HG02840 (cell line): ENCODE measurements around the gene ECM1.
A peak's percentile ranks its signal among the peaks of the same experiment; 100 is the strongest.

Experiments
- ATAC-seq: cut with Tn5 transposase; IDR thresholded peaks from one replicate; pipeline ENCODE4 v1.9.1; 2021; ENCODE audit warnings: mild to moderate bottlenecking, moderate library complexity, moderate number of reproducible peaks; ENCODE audit not compliant: unreplicated experiment, low FRiP score

The ECM1 gene

GRCh38 chr1:150507912-150508864 lies at the start of gene ECM1:
Gene ECM1 (plus strand): TSS chr1:150508109. CDS start chr1:150508210, 101 bp downstream.
- ATAC-seq: no peak

- ATAC-seq: no peak
These were observed 43.5 kb upstream of the ECM1 start for GRCh38 chr1:150464422-150464826.

DNA sequence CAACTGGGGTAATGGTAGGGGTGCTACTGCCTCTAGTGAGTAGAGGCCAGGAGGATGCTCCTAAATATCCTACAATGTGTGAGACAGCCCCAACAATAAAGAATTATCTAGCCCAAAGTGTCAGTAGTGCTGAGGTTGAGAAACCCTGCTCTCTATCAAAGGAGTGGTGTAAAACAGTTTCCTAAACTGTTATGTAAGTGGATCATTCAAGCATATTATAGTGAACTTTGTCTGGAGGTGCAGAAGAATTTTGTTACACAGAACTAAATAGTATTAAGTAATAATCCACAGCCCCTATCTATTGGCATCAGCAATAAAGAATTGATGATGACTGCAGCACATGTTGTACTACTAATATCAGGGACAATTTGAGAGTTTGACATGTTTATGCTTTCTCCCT lies 40.9 kb upstream of the ECM1 start:
- ATAC-seq: no peak

DNA sequence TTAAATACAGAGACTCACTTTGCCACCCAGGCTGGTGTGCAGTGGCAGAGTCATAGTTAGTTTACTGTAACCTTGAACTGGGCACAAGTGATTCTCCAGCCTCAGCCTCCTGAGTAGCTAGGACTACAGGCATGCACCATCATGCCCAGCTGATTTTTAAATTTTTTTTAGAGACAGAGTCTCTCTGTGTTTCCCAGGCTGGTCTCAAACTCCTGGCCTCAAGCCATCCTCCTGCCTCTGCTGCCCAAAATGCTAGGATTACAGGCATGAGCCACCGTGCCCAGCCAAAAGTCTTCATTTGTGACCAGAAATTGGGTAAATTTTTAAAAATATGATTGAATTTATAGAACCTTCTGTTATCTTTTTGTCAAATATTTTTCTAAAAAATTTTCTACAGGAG lies 38.6 kb upstream of the ECM1 start:
- no peak for ATAC-seq

- no peak for ATAC-seq
These were observed 35.2 kb upstream of the ECM1 start for GRCh38 chr1:150472601-150473200.

- ATAC-seq: no peak
These were observed 34.2 kb upstream of the ECM1 start for GRCh38 chr1:150473659-150474058.

- no peak for ATAC-seq
These were observed 33.0 kb upstream of the ECM1 start for GRCh38 chr1:150474869-150475268.

DNA sequence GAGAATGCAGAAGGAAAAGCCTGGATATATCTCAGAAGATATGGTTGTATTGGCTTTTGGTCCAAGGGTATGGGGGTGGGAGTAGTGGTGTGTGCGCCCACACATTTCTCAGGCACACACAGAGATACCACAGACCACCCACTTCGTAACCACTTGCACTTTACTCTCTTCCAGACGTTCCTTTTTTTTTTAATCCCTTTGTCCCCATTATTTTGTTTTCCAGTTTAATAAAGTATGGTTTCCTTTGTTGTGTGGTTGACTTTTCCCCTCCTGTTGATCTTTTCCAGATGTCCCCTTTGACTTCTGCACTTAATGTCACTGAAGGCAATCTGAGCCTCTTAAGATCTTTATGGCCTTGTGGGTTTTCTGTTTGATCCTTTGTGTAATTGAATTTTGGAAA lies 31.2 kb upstream of the ECM1 start:
- ATAC-seq: no peak

DNA sequence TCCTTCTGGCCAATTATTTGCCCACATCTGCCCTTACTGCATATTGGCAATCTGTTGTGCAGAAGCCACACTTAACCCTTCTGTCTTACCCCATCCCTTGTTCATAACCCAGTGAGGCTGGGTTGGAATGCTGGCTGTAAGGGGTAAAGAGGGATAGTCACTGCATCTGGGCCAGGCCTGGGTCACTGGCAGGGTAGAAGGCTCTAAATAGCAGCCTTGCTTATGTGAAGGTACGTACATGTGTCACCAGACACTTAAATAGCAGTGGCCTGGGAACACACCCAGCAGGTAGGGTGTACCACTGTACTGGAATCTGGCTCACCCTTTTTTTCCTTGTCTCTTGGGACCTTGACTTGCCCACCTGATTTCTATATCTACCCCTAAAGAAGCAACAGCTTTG lies 30.6 kb upstream of the ECM1 start:
- ATAC-seq: no peak

DNA sequence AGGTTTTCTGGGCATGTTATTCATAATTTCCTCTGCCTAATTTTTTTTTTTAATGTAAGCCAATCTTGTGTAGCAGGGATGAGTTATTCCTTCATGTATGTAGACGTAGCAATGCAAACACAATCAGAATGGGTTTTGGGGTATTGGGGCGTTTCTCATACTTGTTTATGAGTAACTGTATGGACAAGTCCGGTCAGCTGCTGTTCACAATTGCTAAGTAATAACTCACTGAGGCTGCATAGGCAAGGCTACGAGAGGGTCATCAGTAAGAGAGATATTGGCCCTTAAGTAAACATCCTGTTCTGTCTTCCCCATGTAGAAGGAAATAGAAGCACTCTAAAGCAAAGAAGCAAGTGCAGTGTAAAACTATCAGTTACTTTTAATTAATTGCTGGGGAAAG lies 30.2 kb upstream of the ECM1 start:
- no peak for ATAC-seq

DNA sequence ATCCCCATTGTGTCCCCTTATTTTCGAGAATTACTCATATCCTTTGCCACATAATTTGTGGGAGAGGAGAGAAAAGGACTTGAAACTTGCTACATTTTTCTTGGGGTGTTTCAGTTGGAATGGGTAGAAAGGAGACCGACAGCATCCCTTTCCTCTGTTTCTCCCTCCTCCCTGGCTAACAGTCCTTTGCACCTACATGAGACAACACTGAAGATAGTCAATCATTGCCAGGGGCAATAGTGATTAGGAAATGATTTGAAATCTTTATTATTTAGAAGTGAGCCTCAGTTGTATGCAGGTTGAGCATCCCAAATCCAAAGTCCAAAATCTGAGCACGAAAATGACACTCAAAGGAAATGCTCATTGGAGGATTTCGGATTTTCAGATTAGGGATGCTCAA lies 28.5 kb upstream of the ECM1 start:
- no peak for ATAC-seq

- ATAC-seq: no peak
These were observed 28.0 kb upstream of the ECM1 start for GRCh38 chr1:150479927-150480352.

DNA sequence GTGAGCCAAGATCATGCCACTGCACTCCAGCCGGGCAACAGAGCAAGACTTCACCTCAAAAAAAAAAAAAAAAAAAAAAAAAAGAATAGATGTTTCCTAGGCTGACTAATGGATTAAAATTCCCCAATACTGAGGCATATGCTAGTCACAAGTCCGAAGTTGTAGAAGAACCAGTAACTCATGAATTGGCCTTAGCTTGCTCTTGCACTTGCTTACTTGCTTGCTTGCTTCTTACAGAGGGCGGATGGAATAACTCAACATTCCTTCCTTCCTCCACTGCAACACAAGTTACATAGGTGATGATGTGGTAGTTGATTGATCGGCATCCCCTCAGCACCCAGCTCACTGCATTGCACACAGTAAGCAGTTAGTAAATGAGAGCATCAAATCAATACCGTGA lies 23.5 kb upstream of the ECM1 start:
- ATAC-seq: no peak

- ATAC-seq: no peak
These were observed 23.0 kb upstream of the ECM1 start for GRCh38 chr1:150484861-150485260.

- peak; percentile 97 for ATAC-seq
These were observed 20.7 kb upstream of the ECM1 start, which contains the start of gene TARS2 for GRCh38 chr1:150486966-150487762. Gene TARS2 (plus strand): TSS chr1:150487419. CDS start chr1:150487451, 32 bp downstream.

- ATAC-seq: no peak
These were observed 20.2 kb upstream of the ECM1 start for GRCh38 chr1:150487763-150488115.

GRCh38 chr1:150493175-150493574 lies 14.7 kb upstream of the ECM1 start:
- no peak for ATAC-seq

- ATAC-seq: no peak
These were observed 9.6 kb upstream of the ECM1 start for GRCh38 chr1:150498342-150498741.

- no peak for ATAC-seq
These were observed 2.5 kb upstream of the ECM1 start for GRCh38 chr1:150505431-150505830.

DNA sequence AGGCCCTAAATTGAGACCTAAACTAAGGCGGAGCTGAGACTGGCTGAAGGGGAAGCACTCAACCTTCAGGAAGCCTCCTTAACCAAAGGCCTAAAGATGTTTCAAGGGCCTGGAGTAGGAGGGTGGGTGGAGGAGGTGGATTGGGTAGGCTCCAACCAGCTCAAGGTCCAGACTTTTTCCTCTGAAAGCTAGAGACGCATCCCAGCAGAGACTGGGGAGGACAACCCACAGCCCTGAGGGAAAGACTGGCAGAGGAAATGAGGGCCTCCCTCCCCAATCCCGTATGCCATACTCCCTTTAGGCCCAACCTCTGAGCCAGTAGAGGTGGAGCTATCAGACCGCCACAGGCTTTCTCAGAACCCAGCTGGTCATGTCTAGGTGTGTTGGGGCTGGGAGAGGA lies 1.1 kb downstream of the ECM1 start:
- ATAC-seq: no peak

DNA sequence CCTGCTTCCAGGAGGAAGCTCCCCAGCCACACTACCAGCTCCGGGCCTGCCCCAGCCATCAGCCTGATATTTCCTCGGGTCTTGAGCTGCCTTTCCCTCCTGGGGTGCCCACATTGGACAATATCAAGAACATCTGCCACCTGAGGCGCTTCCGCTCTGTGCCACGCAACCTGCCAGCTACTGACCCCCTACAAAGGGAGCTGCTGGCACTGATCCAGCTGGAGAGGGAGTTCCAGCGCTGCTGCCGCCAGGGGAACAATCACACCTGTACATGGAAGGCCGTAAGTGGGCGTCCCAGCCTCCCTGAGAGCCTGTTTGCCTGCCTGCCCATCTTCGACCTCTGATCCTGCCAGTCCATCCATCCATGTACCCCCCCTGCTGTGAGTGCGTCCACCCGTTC lies 3.6 kb downstream of the ECM1 start:
- ATAC-seq: no peak
